HepG2 (cell line): ENCODE data around the gene BCAS4. TPM values are rescaled to one million over a fixed set of nuclear protein-coding genes. Genes with fewer than 3 reads are reported as not detected.

Source experiments
- HHEX ChIP-seq: IDR thresholded peaks from 2 replicates; pipeline ENCODE4 v1.6.1; 2016; ENCODE audit warnings: control low read depth
- HNRNPL ChIP-seq: fragments of 200-400 bp; formaldehyde crosslinking; IDR thresholded peaks from 2 replicates; pipeline ENCODE4 v1.6.1; 2017; ENCODE audit warnings: mild to moderate bottlenecking, low read depth, low read length
- HNRNPUL1 ChIP-seq: fragments of 200-400 bp; formaldehyde crosslinking; IDR thresholded peaks from 2 replicates; pipeline ENCODE4 v1.6.1; 2017; ENCODE audit warnings: low read depth, mild to moderate bottlenecking, low read length, moderate library complexity
- KDM5A ChIP-seq: fragments of 200-600 bp; sonication (generic); IDR thresholded peaks from 2 replicates; pipeline ENCODE4 v1.7.0; 2018; ENCODE audit warnings: antibody characterized with exemption, mild to moderate bottlenecking, low read length, borderline replicate concordance
- MEIS2 ChIP-seq: sonication (generic); formaldehyde crosslinking; IDR thresholded peaks from 2 replicates; pipeline ENCODE4 v1.9.0; 2021; ENCODE audit warnings: mild to moderate bottlenecking, missing genetic modification reagents
- NFATC3 ChIP-seq: sonication (generic); formaldehyde crosslinking; IDR thresholded peaks from 2 replicates; pipeline ENCODE4 v1.5.1; 2020; ENCODE audit warnings: mild to moderate bottlenecking, missing genetic modification reagents
- PCBP2 ChIP-seq: fragments of 200-400 bp; formaldehyde crosslinking; optimal IDR thresholded peaks from 2 replicates; pipeline ENCODE3; 2018; ENCODE audit warnings: low read length, low read depth; ENCODE audit not compliant: poor library complexity, severe bottlenecking
- SALL1 ChIP-seq: sonication (generic); formaldehyde crosslinking; IDR thresholded peaks from 2 replicates; pipeline ENCODE4 v1.8.0; 2022; ENCODE audit warnings: mild to moderate bottlenecking, missing genetic modification reagents
- TBL1XR1 ChIP-seq: fragments of 150-350 bp; IDR thresholded peaks from 2 replicates; pipeline ENCODE4 v1.6.1; 2014; ENCODE audit warnings: borderline replicate concordance, low read length; ENCODE audit not compliant: partially characterized antibody
- THAP11 ChIP-seq: IDR thresholded peaks from 2 replicates; pipeline ENCODE4 v1.6.1; 2016; ENCODE audit warnings: missing biosample characterization, missing genetic modification reagents
- TOPORS ChIP-seq: sonication (generic); formaldehyde crosslinking; IDR thresholded peaks from 2 replicates; pipeline ENCODE4 v1.8.0; 2023; ENCODE audit warnings: mild to moderate bottlenecking, missing genetic modification reagents
- ZIK1 ChIP-seq: sonication (generic); formaldehyde crosslinking; IDR thresholded peaks from 2 replicates; pipeline ENCODE4 v1.5.0; 2020; ENCODE audit warnings: mild to moderate bottlenecking, low read depth, missing genetic modification reagents, borderline replicate concordance
- ZNF20 ChIP-seq: sonication (generic); formaldehyde crosslinking; IDR thresholded peaks from 2 replicates; pipeline ENCODE4 v1.4.0; 2020; ENCODE audit warnings: mild to moderate bottlenecking, moderate library complexity, missing genetic modification reagents
- ZNF543 ChIP-seq: sonication (generic); formaldehyde crosslinking; IDR thresholded peaks from 2 replicates; pipeline ENCODE4 v1.4.0; 2020; ENCODE audit warnings: mild to moderate bottlenecking, missing genetic modification reagents
- ZNF614 ChIP-seq: IDR thresholded peaks from 2 replicates; pipeline ENCODE4 v1.6.1; 2018; ENCODE audit warnings: missing biosample characterization, missing genetic modification reagents, inconsistent platforms, borderline replicate concordance
- ZNF782 ChIP-seq: sonication (generic); formaldehyde crosslinking; IDR thresholded peaks from 2 replicates; pipeline ENCODE4 v1.4.0; 2020; ENCODE audit warnings: missing genetic modification reagents, mild to moderate bottlenecking, borderline replicate concordance
- ZNF839 ChIP-seq: sonication (generic); formaldehyde crosslinking; IDR thresholded peaks from 2 replicates; pipeline ENCODE4 v1.4.0; 2020; ENCODE audit warnings: missing genetic modification reagents, mild to moderate bottlenecking, borderline replicate concordance
- polyA plus RNA-seq, 8 experiments: library from polyadenylated mRNA; depleted of rRNA in 3 of 8; stranded (reverse) in 7 of 8; unstranded in 1 of 8; fragments of >200 nt; fragmentation: Illumina TruSeq in 4 of 8; extraction: Trizol in 4 of 8; gene quantifications; 2 replicates each; pipeline versions ENCODE4 v1.2.1 to v1.2.3, GENCODE V29; 2011 to 2016; ENCODE audit warnings: low read depth in 4 of 8, missing spikeins in 1 of 8, mixed read lengths in 1 of 8; ENCODE audit not compliant: insufficient read depth in 1 of 8
- total RNA-seq, 5 experiments: library from RNA; depleted of rRNA; stranded (reverse); fragments of >200 nt; fragmentation: Illumina TruSeq; extraction: Trizol; gene quantifications; 2 replicates each; pipeline ENCODE4 v1.2.3, GENCODE V29; 2016; ENCODE audit warnings: low read depth in 1 of 5
- TF ChIP-seq, protein P1 (sequence below): sonication (generic); formaldehyde crosslinking; IDR thresholded peaks from 2 replicates; pipeline ENCODE4 v1.8.1; 2023; ENCODE audit warnings: mild to moderate bottlenecking, missing genetic modification reagents
- TF ChIP-seq, protein P2 (sequence below): sonication (generic); formaldehyde crosslinking; conservative IDR thresholded peaks from 2 replicates; pipeline ENCODE4 v1.4.0; 2020; ENCODE audit warnings: missing genetic modification reagents
- TF ChIP-seq, protein P3 (sequence below): sonication (generic); formaldehyde crosslinking; IDR thresholded peaks from 2 replicates; pipeline ENCODE4 v1.4.0; 2020; ENCODE audit warnings: mild to moderate bottlenecking, missing genetic modification reagents
- TF ChIP-seq, protein P4 (sequence below): IDR thresholded peaks from 2 replicates; pipeline ENCODE4 v1.6.1; 2016; ENCODE audit warnings: missing genetic modification reagents, missing compliant biosample characterization
- TF ChIP-seq, protein P5 (sequence below): sonication (generic); formaldehyde crosslinking; conservative IDR thresholded peaks from 2 replicates; pipeline ENCODE4 v1.8.0; 2022; ENCODE audit warnings: mild to moderate bottlenecking, moderate library complexity, missing genetic modification reagents

Gene BCAS4
- total and polyA plus RNA-seq, 2 of the 13 experiments (the other 11 are each of a cell fraction or from before 2014, with no cell fraction given): 7.2 to 8.0 TPM

DNA sequence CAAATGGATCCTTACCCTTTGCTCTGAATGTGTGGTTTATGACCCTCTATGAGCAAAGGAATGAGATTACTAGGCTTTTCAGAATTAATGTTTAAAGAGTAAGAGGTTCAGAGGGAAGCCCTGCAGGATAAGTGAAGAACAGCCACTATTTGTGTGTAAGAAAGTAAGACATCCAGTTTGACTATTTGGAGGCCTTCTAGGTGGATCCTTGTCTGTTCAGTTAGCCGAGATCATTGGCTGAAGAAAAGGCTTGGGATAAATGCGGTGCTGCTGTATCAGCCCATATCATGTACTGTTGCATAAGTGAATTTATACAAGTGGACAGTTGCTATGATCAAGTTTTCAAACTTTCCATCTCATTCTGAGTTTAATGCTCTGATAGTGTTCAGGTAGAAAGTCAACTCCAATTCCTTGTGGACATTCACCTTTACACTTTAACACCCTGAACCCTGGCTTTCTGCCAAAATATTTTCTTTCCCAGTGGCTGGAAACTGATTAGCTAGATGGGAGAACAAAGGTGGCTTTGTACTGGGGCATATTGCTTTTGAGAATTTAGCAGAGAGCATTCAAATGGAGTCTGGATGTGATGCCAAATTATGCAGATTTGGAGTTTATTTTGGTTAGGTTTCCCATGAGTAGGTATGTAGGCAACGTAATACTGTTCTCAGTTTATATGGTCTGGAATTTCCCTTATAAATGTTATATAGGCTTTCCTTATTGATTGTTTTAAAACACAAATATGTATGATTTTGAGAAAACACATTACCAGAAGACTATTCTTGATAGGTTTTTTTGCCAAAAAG is 48.5 kb upstream of the BCAS4 start (continued):
- TF ChIP-seq, protein P1, sequence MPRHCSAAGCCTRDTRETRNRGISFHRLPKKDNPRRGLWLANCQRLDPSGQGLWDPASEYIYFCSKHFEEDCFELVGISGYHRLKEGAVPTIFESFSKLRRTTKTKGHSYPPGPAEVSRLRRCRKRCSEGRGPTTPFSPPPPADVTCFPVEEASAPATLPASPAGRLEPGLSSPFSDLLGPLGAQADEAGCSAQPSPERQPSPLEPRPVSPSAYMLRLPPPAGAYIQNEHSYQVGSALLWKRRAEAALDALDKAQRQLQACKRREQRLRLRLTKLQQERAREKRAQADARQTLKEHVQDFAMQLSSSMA (CRISPR knock-in tag): no peak
- TF ChIP-seq ZNF614 (CRISPR knock-in tag): peak; percentile 70
- no peak for TF ChIP-seq HNRNPL
- TF ChIP-seq, protein P2, sequence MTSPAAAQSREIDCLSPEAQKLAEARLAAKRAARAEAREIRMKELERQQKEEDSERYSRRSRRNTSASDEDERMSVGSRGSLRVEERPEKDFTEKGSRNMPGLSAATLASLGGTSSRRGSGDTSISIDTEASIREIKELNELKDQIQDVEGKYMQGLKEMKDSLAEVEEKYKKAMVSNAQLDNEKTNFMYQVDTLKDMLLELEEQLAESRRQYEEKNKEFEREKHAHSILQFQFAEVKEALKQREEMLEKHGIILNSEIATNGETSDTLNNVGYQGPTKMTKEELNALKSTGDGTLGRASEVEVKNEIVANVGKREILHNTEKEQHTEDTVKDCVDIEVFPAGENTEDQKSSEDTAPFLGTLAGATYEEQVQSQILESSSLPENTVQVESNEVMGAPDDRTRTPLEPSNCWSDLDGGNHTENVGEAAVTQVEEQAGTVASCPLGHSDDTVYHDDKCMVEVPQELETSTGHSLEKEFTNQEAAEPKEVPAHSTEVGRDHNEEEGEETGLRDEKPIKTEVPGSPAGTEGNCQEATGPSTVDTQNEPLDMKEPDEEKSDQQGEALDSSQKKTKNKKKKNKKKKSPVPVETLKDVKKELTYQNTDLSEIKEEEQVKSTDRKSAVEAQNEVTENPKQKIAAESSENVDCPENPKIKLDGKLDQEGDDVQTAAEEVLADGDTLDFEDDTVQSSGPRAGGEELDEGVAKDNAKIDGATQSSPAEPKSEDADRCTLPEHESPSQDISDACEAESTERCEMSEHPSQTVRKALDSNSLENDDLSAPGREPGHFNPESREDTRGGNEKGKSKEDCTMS (CRISPR knock-in tag): no peak
- TF ChIP-seq HNRNPUL1: no peak
- no peak for TF ChIP-seq TOPORS (CRISPR knock-in tag)
- no peak for TF ChIP-seq ZIK1 (CRISPR knock-in tag)
- TF ChIP-seq MEIS2: no peak
- TF ChIP-seq, protein P3, sequence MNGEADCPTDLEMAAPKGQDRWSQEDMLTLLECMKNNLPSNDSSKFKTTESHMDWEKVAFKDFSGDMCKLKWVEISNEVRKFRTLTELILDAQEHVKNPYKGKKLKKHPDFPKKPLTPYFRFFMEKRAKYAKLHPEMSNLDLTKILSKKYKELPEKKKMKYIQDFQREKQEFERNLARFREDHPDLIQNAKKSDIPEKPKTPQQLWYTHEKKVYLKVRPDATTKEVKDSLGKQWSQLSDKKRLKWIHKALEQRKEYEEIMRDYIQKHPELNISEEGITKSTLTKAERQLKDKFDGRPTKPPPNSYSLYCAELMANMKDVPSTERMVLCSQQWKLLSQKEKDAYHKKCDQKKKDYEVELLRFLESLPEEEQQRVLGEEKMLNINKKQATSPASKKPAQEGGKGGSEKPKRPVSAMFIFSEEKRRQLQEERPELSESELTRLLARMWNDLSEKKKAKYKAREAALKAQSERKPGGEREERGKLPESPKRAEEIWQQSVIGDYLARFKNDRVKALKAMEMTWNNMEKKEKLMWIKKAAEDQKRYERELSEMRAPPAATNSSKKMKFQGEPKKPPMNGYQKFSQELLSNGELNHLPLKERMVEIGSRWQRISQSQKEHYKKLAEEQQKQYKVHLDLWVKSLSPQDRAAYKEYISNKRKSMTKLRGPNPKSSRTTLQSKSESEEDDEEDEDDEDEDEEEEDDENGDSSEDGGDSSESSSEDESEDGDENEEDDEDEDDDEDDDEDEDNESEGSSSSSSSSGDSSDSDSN (CRISPR knock-in tag): no peak
- TF ChIP-seq ZNF543 (CRISPR knock-in tag): no peak
- TF ChIP-seq, protein P4, sequence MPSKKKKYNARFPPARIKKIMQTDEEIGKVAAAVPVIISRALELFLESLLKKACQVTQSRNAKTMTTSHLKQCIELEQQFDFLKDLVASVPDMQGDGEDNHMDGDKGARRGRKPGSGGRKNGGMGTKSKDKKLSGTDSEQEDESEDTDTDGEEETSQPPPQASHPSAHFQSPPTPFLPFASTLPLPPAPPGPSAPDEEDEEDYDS (CRISPR knock-in tag): peak; percentile 36; the same call in 1 of the 2 replicates
- TF ChIP-seq HHEX (CRISPR knock-in tag): no peak
- no peak; the same call in 1 of the 2 replicates for TF ChIP-seq THAP11 (CRISPR knock-in tag)
- no peak for TF ChIP-seq ZNF782 (CRISPR knock-in tag)
- TF ChIP-seq TBL1XR1: no peak
- TF ChIP-seq KDM5A: no peak
- TF ChIP-seq ZNF20 (CRISPR knock-in tag): no peak
- TF ChIP-seq SALL1 (CRISPR knock-in tag): peak; percentile 58; the same call in 1 of the 2 replicates
- TF ChIP-seq ZNF839 (CRISPR knock-in tag): no peak
- TF ChIP-seq PCBP2: no peak
- TF ChIP-seq, protein P5, sequence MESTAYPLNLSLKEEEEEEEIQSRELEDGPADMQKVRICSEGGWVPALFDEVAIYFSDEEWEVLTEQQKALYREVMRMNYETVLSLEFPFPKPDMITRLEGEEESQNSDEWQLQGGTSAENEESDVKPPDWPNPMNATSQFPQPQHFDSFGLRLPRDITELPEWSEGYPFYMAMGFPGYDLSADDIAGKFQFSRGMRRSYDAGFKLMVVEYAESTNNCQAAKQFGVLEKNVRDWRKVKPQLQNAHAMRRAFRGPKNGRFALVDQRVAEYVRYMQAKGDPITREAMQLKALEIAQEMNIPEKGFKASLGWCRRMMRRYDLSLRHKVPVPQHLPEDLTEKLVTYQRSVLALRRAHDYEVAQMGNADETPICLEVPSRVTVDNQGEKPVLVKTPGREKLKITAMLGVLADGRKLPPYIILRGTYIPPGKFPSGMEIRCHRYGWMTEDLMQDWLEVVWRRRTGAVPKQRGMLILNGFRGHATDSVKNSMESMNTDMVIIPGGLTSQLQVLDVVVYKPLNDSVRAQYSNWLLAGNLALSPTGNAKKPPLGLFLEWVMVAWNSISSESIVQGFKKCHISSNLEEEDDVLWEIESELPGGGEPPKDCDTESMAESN (CRISPR knock-in tag): 0 out of 2 replicates have a peak, but pooled peaks have one; percentile 45
- no peak for TF ChIP-seq NFATC3
